Ascending aorta (tissue), 2 donors: ENCODE measurements around the gene TRIO. TPM values are rescaled to one million over a fixed set of nuclear protein-coding genes. Genes with fewer than 3 reads are reported as not detected.

Experiments
- DNase-seq, 2 donors: peaks; one replicate each; pipeline ENCODE4 v3.0.0-alpha.2; 2019; ENCODE audit warnings: low spot score in 2 of 2
- H3K27ac ChIP-seq, 2 donors: fragments of 200-600 bp; sonication (generic); one replicate each; pipeline ENCODE4 v1.5.1; 2016 to 2017; ENCODE audit warnings: mild to moderate bottlenecking in 1 of 2
- H3K27me3 ChIP-seq: fragments of 200-600 bp; sonication (generic); one replicate; pipeline ENCODE4 v1.5.1; 2017
- H3K36me3 ChIP-seq, 2 donors: fragments of 200-600 bp; sonication (generic); one replicate each; pipeline ENCODE4 v1.5.1; 2016
- H3K4me1 ChIP-seq, 2 donors: fragments of 200-600 bp; sonication (generic); one replicate each; pipeline ENCODE4 v1.5.1; 2016 to 2017; ENCODE audit warnings: mild to moderate bottlenecking in 1 of 2
- H3K4me3 ChIP-seq, 2 donors: fragments of 200-600 bp; sonication (generic); one replicate each; pipeline ENCODE4 v1.5.1; 2016 to 2017; ENCODE audit warnings: mild to moderate bottlenecking in 1 of 2
- H3K9me3 ChIP-seq, 2 donors: fragments of 200-600 bp; sonication (generic); one replicate each; pipeline ENCODE4 v1.5.1; 2016
- CTCF ChIP-seq, 3 experiments: fragments of 200-600 bp in 2 of 3; fragments of 450-650 bp in 1 of 3; sonication (generic) in 2 of 3; IDR thresholded peaks; one replicate each; pipeline ENCODE4 v1.5.1; 2016 to 2019; ENCODE audit warnings: antibody characterized with exemption in 3 of 3, mild to moderate bottlenecking in 1 of 3, moderate library complexity in 1 of 3
- intact Hi-C: fragments of 100-400 bp; cut with DNase I; formaldehyde crosslinking; loops from one replicate; pipeline ENCODE4 v1.15.1; 2023
- total RNA-seq: library from RNA; depleted of rRNA; stranded (reverse); fragments of >200 nt; gene quantifications from one replicate; pipeline ENCODE4 v1.1.0, GENCODE V29; 2016

TRIO gene
- total RNA-seq, 1 donor from 2014 or later = 262 TPM

- intact Hi-C loops = no loop called here
- no peak for TF ChIP-seq CTCF (IDR thresholded peaks at IDR 0.05)
- H3K27me3 ChIP-seq = no peaks in the 10 kb centered on the region
- no peak overlapping the region for H3K4me3 ChIP-seq
- no peak for DNase-seq
- peaks cover 8% of the 10 kb centered on the region in 2 donors for H3K36me3 ChIP-seq
- no peaks in the 10 kb centered on the region for H3K9me3 ChIP-seq
- no peak overlapping the region for H3K27ac ChIP-seq
- H3K4me1 ChIP-seq = peaks cover 5 to 7% of the 10 kb centered on the region in 2 donors
Observed at GRCh38 chr5:14277385-14278320, 134.5 kb downstream of the TRIO start.

- no peak for TF ChIP-seq CTCF (IDR thresholded peaks at IDR 0.05)
- H3K9me3 ChIP-seq = no peaks in the 10 kb centered on the region
- H3K4me3 ChIP-seq = no peak overlapping the region
- intact Hi-C loops = loop anchor here (5.0 kb wide), 1 partner anchor 288 kb away; no protein-coding TSS in a partner anchor
- no peak overlapping the region for H3K27ac ChIP-seq
- H3K4me1 ChIP-seq = peaks cover 5 to 7% of the 10 kb centered on the region in 2 donors
- H3K36me3 ChIP-seq = peaks cover 8% of the 10 kb centered on the region in 2 donors
- DNase-seq = no peak
- H3K27me3 ChIP-seq = no peaks in the 10 kb centered on the region
Observed at GRCh38 chr5:14280294-14280854, 137.2 kb downstream of the TRIO start.

GRCh38 chr5:14281746-14282181 is 138.6 kb downstream of the TRIO start:
- TF ChIP-seq CTCF (IDR thresholded peaks at IDR 0.05) = no peak
- intact Hi-C loops = loop anchor here (5.0 kb wide), 1 partner anchor 289 kb away; no protein-coding TSS in a partner anchor
- peaks cover 5 to 7% of the 10 kb centered on the region in 2 donors for H3K4me1 ChIP-seq
- no peak for DNase-seq
- H3K9me3 ChIP-seq = no peaks in the 10 kb centered on the region
- peaks cover 8% of the 10 kb centered on the region in 2 donors for H3K36me3 ChIP-seq
- H3K27ac ChIP-seq = no peak overlapping the region
- H3K4me3 ChIP-seq = no peak overlapping the region
- no peaks in the 10 kb centered on the region for H3K27me3 ChIP-seq

- Histone ChIP-seq H3K4me1 (peaks cover 4 to 5% of the 10 kb centered on the region in 2 donors), H3K27me3 (no peaks in the 10 kb centered on the region), H3K36me3 (peaks cover 8 to 15% of the 10 kb centered on the region in 2 donors), H3K4me3 (no peak overlapping the region), H3K27ac (no peak overlapping the region), H3K9me3 (no peaks in the 10 kb centered on the region)
- intact Hi-C loops = loop anchor here (5.0 kb wide), 1 partner anchor 291 kb away; no protein-coding TSS in a partner anchor
- TF ChIP-seq CTCF (IDR thresholded peaks at IDR 0.05) = no peak
- DNase-seq = no peak
Observed at GRCh38 chr5:14283139-14283538, 140.0 kb downstream of the TRIO start.

- no peaks in the 10 kb centered on the region for H3K27me3 ChIP-seq
- TF ChIP-seq CTCF (IDR thresholded peaks at IDR 0.05) = no peak
- intact Hi-C loops = loop anchor here (5.0 kb wide), 1 partner anchor 292 kb away; no protein-coding TSS in a partner anchor
- H3K4me1 ChIP-seq = peaks cover 3 to 5% of the 10 kb centered on the region in 2 donors
- H3K9me3 ChIP-seq = no peaks in the 10 kb centered on the region
- H3K27ac ChIP-seq = no peak overlapping the region
- H3K36me3 ChIP-seq = peaks cover 8 to 26% of the 10 kb centered on the region in 2 donors
- no peak for DNase-seq
- H3K4me3 ChIP-seq = no peak overlapping the region
Observed at GRCh38 chr5:14284392-14285148, 141.4 kb downstream of the TRIO start.
